ENCODE measurements around the gene S1PR5.

- TF ChIP-seq YY1 (IDR thresholded peaks at IDR 0.05; ENCODE audit: insufficient read depth, insufficient read length) (no peak), ZNF274 (IDR thresholded peaks at IDR 0.05; ENCODE audit: low read depth, low read length) (no peak)
Measured at GRCh38 chr19:10519421-10519820, 2.2 kb upstream of the S1PR5 start.

Data from NT2/D1 (cell line).